Left colon (tissue), 2 donors: ENCODE results near the gene ABO. TPM values are rescaled to one million over a fixed set of nuclear protein-coding genes. Genes with fewer than 3 reads are reported as not detected.
"Not testable (repeated sequence)": the region's sequence is repeated elsewhere in the genome, so short reads cannot be mapped to it uniquely, and the experiment has no call there.

ENCODE experiments used
- ATAC-seq: fragments of 200-7000 bp; cut with Tn5 transposase; one replicate; pipeline ENCODE4 v1.9.1; 2020; ENCODE audit warnings: mild to moderate bottlenecking, moderate library complexity
- DNase-seq, 2 donors: peaks; one replicate each; pipeline ENCODE4 v3.0.0-alpha.2; 2020
- intact Hi-C, 2 donors: fragments of 100-400 bp; cut with DNase I in 1 of 2; cut with micrococcal nuclease in 1 of 2; formaldehyde crosslinking; loops; one replicate each; pipeline versions ENCODE4 v1.11.2 to v1.14.0; 2022; cut with DNase I, micrococcal nuclease
- long read RNA-seq: library from polyadenylated mRNA; unstranded; transcript quantifications from one replicate; pipeline ENCODE4 v2.0.0, GENCODE V29; 2021
- total RNA-seq, 2 donors: library from RNA; stranded (reverse); fragmentation: NEBNext Ultra II Directional; extraction: Animal tissue kit (Norgen Biotek cat#: 25700); gene quantifications; one replicate each; pipeline ENCODE4 v1.2.1, GENCODE V29; 2021
- donor health status: DM: no; HTN: no; CAD: no.
- donor health status: DM: yes; HTN: yes; CAD: no.

ABO gene
- 10 to 100 TPM; 77.6 to 95.1 TPM for total RNA-seq
- long read RNA-seq, partial matches to known transcripts, result 3 of 31 reads
- long read RNA-seq, other reads (novel, unspliced or antisense), result 27 of 31 reads

DNA sequence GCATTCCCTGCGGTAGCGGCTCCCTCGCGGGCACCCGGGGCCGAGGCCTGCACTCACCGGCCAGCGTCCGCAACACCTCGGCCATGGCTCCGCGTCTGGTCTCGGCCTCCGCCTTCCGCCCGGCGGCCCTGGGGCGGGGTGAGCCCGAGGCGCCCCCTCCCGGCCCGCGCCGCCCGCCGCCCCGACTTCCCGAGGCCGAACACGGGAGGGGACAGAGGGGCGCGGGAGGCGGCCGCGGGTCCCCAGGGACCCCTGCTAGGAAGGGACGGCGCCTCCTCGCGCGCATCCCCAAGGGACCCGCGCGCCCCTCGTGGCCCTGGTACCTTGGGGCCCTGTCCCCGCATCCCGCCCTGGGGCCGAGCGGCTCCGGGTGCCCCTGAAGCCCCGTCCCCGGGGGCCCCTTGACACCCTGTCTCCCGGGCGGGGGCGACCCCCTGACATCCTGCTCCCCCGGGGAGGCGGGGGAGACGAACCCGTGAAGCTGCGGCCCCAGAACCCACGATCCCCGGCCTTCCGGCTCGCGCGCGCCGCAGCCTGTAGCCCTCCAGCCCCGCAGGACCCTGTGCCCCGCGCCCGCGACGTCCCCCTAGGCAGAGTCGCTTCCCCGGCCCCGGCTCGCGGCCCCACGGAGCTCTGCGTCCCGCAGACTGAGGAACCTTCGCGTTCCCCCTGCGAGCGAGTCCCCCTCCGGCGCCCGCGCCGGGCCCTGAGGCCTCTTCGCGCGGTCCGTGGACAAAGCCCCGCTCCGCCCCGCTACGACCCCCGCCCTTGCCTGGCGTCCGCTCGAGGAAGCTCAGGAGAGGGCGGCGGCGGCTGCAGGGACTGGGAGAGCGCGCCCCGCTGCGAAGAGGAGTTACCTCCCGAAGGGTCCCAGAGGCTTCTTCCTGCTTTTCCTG is at the start of gene ABO:
ABO (minus strand) TSS at position 97 of the 896 bp plus-strand sequence.
- intact Hi-C loops, result no loop called here
- peak; percentile 73 for ATAC-seq
- DNase-seq, result peak; percentile 37 to 73

DNA sequence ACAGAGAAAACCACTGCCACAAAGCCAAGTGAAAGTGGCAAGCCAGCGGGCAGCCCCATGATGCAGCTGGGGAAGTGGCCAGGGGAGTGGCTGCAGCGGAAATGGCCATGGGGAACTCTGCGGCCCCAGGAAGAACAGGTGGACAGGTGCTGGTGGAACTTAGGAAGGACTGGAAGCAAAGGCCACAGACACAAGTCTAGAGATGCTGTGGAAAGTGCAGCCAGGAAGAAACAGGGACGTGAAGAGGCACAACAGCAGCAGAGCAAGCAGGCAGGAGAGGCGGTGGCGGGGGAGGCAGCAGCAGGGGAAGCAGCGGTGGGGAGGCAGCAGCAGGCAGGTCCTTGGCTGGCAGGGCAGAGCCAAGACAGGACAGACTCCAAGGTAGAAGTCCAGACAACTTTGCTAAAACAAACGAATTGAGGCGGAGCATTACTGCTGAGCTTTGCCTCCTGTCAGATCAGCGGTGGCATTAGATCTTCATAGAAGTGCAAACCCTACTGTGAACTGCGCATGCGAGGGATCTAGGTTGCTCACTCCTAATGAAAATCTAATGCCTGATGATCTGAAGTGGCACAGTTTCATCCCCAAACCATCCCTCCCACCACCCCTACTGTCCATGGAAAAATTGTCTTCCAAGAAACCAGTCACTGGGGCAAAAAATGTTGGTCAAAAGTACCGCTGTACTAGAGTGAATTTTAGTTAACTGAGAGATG is 49.1 kb upstream of the ABO start:
- DNase-seq, result peak in 1 of 2 donors; percentile 14
- intact Hi-C loops, result no loop called here
- ATAC-seq, result peak; percentile 37

- no peak for DNase-seq
- ATAC-seq, result no peak
- intact Hi-C loops, result no loop called here
Measured at GRCh38 chr9:133323211-133323610, 48.2 kb upstream of the ABO start.

DNA sequence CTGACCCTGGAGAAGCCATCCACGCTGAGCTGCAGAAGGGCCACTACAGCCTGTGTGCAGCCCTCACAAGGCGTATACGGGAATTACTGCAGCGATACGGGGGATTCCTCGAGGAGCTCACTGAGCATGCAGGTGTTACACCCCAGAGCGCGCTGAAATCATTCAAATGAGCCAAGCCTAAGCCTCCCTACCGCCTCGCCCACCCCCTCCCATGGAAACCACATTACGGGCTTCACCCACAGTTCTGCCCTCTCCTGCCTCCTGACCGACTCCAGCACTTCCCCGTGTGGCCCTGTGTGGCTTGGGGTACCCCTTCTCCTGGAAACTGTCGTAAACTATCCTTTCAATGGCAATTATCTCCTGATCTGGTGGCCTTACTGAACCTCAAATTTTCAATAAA is 47.7 kb upstream of the ABO start:
- DNase-seq (no peak), ATAC-seq (no peak)
- intact Hi-C loops, result no loop called here

DNA sequence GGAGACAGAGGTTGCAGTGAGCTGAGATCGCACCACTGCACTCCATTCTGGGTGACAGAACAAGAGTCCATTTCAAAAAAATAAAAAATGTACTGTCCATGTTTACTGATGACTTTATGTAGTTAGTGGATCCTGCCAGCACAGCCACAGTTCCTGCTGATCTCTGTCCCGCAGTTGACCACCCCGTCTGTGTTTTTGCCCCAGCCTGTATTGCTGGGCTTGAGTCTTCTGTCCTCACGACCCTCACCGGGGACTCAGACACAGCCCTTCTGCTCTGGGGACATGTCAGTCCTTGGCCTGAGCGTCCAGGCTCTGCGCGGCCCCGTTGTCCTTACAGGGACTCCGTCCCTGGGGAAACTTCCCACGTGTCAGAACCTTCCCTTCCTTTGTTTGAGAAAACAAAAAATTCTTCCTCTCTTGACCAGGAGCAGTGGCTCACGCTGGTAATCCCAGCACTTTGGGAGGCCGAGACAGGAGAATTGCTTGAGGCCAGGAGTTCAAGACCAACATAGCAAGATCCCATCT is 46.5 kb upstream of the ABO start:
- intact Hi-C loops, result no loop called here
- DNase-seq, result no peak
- no peak for ATAC-seq

DNA sequence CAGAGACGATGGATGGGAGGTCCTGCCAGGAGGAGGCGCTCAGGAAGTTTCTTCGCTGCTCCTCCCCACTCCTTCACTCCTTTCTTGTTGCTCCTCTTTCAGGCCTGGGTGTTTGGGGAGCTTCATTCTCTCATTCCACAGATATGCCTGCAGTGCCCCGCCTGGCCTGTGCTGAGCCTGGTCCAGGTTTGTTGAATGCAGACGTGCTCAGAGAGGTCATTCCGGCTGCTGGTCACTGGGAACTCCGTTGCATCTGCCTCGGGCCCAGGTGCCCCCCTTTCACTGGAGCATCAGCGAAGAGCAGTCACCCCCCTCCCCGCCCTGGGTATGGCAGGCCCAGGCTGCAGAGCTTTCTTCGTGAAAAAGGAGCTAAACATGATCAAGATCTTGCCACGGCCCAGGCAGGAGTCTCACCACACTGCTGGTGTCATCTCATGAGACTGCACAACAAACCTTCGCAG is 45.5 kb upstream of the ABO start:
- intact Hi-C loops, result no loop called here
- DNase-seq, result no peak
- no peak for ATAC-seq

DNA sequence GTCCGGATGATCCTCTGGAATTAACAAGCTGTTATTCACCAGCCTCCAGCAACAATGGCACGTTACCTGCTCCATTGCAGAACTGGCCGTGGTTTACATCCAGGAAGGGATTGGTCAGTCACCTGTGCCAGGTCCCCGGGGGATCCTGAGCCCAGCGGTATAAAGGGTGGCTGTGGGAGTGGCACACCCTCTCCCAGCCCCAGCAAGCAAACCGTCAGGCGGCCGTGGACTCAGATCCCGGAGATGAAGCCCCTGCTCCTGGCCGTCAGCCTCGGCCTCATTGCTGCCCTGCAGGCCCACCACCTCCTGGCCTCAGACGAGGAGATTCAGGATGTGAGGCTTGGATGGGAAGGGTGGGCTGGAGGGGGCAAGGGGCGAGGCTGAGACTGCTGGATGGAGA is 42.5 kb upstream of the ABO start:
- intact Hi-C loops, DNase-seq, ATAC-seq: not testable (repeated sequence)

DNA sequence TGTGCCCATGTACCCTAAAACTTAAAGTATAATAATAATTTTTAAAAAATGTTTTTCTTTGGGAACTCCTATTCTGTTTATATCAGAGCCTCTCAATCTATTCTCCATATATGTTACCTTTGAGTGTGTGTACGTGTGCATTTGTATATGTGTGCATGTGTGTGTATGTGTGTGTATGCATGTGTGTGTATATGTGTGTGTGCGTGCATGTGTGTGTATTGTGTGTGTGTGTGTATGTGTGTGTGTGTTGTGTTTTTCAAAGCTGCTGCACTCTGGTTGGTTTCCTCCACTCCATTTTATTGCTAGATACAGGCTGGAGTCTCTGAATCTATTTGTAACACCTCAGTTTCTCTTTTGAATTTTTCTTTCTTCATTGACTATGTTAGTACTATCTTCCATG is 41.0 kb upstream of the ABO start:
- intact Hi-C loops, result no loop called here
- ATAC-seq (no peak), DNase-seq (no peak)

DNA sequence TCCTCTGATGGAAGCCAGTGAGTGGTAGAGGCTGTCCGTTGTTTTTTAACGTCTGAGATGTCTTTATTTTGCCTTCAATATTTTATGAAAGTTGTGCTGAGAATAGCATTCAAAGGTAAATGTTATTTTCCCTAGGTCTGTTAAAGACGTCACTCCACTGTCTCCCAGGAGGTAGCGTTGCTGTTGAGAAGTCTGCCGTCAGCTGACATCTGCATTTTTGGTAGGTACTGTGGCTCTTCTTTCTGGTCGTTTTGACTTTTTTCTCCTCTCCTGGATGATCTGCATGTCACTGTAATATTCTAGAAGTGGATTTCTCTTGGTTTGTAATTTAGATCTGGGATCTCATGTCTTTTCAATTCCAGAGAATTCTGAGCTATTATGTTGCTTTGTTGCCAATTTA is 34.6 kb upstream of the ABO start:
- no peak for DNase-seq
- ATAC-seq, result no peak
- intact Hi-C loops, result no loop called here

GRCh38 chr9:133307301-133307700 is 32.3 kb upstream of the ABO start:
- ATAC-seq (no peak), DNase-seq (no peak)
- intact Hi-C loops, result no loop called here

GRCh38 chr9:133306242-133307204 is 31.5 kb upstream of the ABO start:
- ATAC-seq (no peak), DNase-seq (no peak)
- intact Hi-C loops, result no loop called here

DNA sequence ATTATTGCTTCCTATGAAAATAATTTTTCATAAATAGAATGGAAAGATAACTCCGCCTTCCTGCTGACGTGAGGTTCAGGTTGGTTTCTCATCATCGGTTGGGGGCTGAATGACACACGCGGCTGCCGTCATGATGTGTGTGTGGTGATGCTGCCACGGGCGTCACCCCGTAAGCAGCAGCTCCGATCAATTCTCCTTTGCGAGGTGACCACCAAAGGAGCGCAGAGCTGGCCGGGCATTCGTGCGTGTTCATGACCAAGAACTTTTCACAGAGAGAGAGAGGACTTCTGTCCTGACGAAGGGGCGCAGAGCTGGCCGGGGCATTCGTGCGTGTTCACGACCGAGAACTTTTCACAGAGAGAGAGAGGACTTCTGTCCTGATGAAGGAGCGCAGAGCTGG is 30.7 kb upstream of the ABO start:
- intact Hi-C loops, result no loop called here

DNA sequence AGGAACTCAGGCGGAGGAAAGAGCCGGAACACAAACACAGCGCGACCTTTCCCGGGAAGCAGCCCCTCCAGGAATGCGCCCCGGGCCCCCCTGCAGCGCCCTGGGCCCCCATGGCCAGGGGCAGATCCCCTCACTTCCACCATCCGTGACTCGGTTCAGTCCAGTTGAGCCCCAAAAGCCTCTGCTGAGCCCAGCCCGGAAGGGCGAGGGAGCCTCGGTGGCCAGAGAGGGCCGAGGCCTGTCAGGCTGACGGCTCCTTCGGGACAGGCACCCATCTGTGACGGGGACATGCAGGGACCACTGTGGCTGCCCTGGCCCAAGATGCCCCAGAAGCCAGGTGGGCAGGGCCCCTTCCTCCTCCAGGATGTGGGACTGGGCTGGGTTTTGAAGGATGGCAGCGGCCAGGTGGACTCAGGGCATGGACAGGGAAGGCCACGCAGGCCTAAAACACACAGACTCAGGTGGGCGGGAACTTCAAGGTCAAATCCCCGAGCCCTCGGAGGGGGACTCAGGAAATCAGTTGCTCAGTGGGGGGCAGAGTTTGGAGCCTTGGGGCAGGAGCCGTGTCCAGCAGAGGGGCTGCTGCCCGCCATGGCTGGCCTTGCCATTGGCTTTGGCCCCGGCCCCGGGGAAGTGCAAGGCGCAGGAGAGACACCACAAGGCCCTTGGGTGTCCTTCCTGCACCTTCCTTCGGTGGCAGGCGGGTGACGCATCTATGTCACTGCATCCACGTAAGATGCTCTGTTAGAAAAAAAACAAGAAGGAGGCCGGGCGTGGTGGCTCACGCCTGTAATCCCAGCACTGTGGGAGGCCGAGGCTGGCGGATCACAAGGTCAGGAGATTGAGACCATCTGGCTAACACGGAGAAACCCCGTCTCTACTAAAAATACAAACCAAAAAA is 29.7 kb upstream of the ABO start:
- intact Hi-C loops, result no loop called here
- DNase-seq (no peak), ATAC-seq (no peak)

More for the DNA sequence above, 30.7 kb upstream of the ABO start:
- DNase-seq, result no peak
- no peak for ATAC-seq

DNA sequence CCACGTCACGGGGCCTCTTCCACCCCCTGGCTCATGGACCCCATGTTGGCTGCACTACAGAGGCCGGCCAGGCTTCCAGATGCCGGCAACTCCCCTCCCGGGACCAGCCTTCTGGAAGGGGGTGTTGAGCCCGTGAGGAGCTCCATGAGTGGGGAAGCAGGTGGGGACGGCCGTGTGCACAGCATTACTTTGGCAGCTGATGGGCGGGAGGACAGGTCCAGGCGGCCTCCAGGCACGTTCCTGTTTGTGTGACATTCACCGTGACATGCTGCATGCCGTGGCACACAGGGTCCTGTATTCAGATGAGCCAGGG is 29.1 kb upstream of the ABO start:
- ATAC-seq (no peak), DNase-seq (no peak)
- intact Hi-C loops, result no loop called here

- DNase-seq (no peak), ATAC-seq (no peak)
- intact Hi-C loops, result no loop called here
Measured at GRCh38 chr9:133303266-133304157, 28.5 kb upstream of the ABO start.

GRCh38 chr9:133301253-133302230 is 26.5 kb upstream of the ABO start:
- ATAC-seq (peak; percentile 56), DNase-seq (no peak)
- intact Hi-C loops, result no loop called here
